Gastrocnemius medialis (tissue), 4 donors: ENCODE results near the gene ERN2. TPM values are rescaled to one million over a fixed set of nuclear protein-coding genes. Genes with fewer than 3 reads are reported as not detected.

Experiments
- ATAC-seq, 2 donors: fragments of 150-250 bp; one replicate each; pipeline ENCODE4 v1.9.1; 2016
- DNase-seq, 2 donors: peaks; one replicate each; pipeline ENCODE4 v3.0.0-alpha.2; 2019
- H3K27ac ChIP-seq, 4 donors: fragments of 200-600 bp; sonication (generic); 1 replicate in 1 of 4; 2 replicates in 3 of 4; pipeline ENCODE4 v1.5.1; 2016 to 2018; ENCODE audit warnings: mild to moderate bottlenecking in 2 of 4, moderate library complexity in 1 of 4
- H3K27me3 ChIP-seq, 3 donors: fragments of 200-600 bp; sonication (generic) in 2 of 3; 1 replicate in 1 of 3; 2 replicates in 2 of 3; pipeline versions ENCODE4 v1.5.1 to v1.6.0; 2016 to 2019; ENCODE audit warnings: mild to moderate bottlenecking in 1 of 3, moderate library complexity in 1 of 3
- H3K36me3 ChIP-seq, 2 donors: fragments of 200-600 bp; sonication (generic) in 1 of 2; one replicate each; pipeline ENCODE4 v1.5.1; 2017 to 2018
- H3K4me1 ChIP-seq, 2 donors: fragments of 200-600 bp; sonication (generic) in 1 of 2; one replicate each; pipeline ENCODE4 v1.5.1; 2016 to 2017; ENCODE audit warnings: mild to moderate bottlenecking in 2 of 2
- H3K4me3 ChIP-seq, 4 donors: fragments of 200-600 bp; sonication (generic) in 3 of 4; 1 replicate in 1 of 4; 2 replicates in 3 of 4; pipeline ENCODE4 v1.5.1; 2016 to 2019; ENCODE audit warnings: mild to moderate bottlenecking in 2 of 4
- H3K9me3 ChIP-seq, 3 donors: fragments of 200-600 bp; sonication (generic) in 2 of 3; 1 replicate in 1 of 3; 2 replicates in 2 of 3; pipeline ENCODE4 v1.5.1; 2016 to 2019
- CTCF ChIP-seq, 5 experiments: fragments of 450-650 bp in 3 of 5; fragments of 200-600 bp in 2 of 5; sonication (generic) in 2 of 5; IDR thresholded peaks in 4 of 5; conservative IDR thresholded peaks in 1 of 5; 1 replicate in 4 of 5; 2 replicates in 1 of 5; pipeline ENCODE4 v1.5.1; 2016 to 2019; ENCODE audit warnings: antibody characterized with exemption in 5 of 5, mild to moderate bottlenecking in 3 of 5, moderate library complexity in 3 of 5
- POLR2A ChIP-seq, 2 donors: fragments of 450-650 bp; IDR thresholded peaks; one replicate each; pipeline ENCODE4 v1.6.1; 2017; ENCODE audit warnings: antibody characterized with exemption in 2 of 2, mild to moderate bottlenecking in 2 of 2, moderate library complexity in 2 of 2
- in situ Hi-C, 4 donors: fragments of 200-750 bp; cut with MboI; loops; one replicate each; pipeline versions ENCODE4 v1.15.0 to v1.8.0; 2017; ENCODE audit warnings: low sequenced_read_pairs in 4 of 4
- intact Hi-C: fragments of 100-400 bp; cut with DNase I; formaldehyde crosslinking; loops from one replicate; pipeline ENCODE4 v1.15.1; 2023; ENCODE audit warnings: low total_unique reads
- total RNA-seq, 4 donors: library from RNA; depleted of rRNA; stranded (reverse); fragments of >200 nt; gene quantifications; one replicate each; pipeline versions ENCODE4 v1.1.0 to v1.2.3, GENCODE V29; 2016

ERN2 gene
- total RNA-seq, 4 donors from 2014 or later = 1.1 TPM; not detected in 3

GRCh38 chr16:23678430-23679273 lies 34.4 kb downstream of the ERN2 start, which contains the start of gene PLK1:
Gene PLK1, plus strand, starts transcription at chr16:23678889. Its CDS starts 44 bp downstream, at chr16:23678933.
- Histone ChIP-seq H3K4me1 (peaks cover 5 to 8% of the 10 kb centered on the region in 2 donors), H3K27me3 (no peaks in the 10 kb centered on the region), H3K4me3 (peak within 1 kb of the TSS; percentile 59 to 75 (median 65)), H3K9me3 (no peaks in the 10 kb centered on the region), H3K27ac (no peak within 1 kb of the TSS), H3K36me3 (peaks cover 0 to 27% of the 10 kb centered on the region in 2 donors)
- ATAC-seq = peak; percentile 79 to 82
- intact Hi-C loops (no loop called here), in situ Hi-C loops (no loop called here)
- DNase-seq = peak; percentile 23 to 39
- peak in 2 of 5 experiments; percentile 21 to 42 for TF ChIP-seq CTCF (IDR thresholded peaks at IDR 0.05 in 4 of 5, conservative IDR thresholded peaks at IDR 0.05 in 1 of 5)
- TF ChIP-seq POLR2A (IDR thresholded peaks at IDR 0.05) = no peak

- Histone ChIP-seq H3K4me1 (peaks cover 5 to 8% of the 10 kb centered on the region in 2 donors), H3K4me3 (no peak overlapping the region), H3K9me3 (no peaks in the 10 kb centered on the region), H3K27me3 (no peaks in the 10 kb centered on the region), H3K36me3 (peaks cover 0 to 21% of the 10 kb centered on the region in 2 donors), H3K27ac (no peak overlapping the region)
- DNase-seq (no peak), ATAC-seq (no peak)
- in situ Hi-C loops = no loop called here
- no peak for TF ChIP-seq POLR2A (IDR thresholded peaks at IDR 0.05)
- no peak for TF ChIP-seq CTCF (IDR thresholded peaks at IDR 0.05 in 4 of 5, conservative IDR thresholded peaks at IDR 0.05 in 1 of 5)
- intact Hi-C loops = no loop called here
Measured at GRCh38 chr16:23676924-23677480, 36.0 kb downstream of the ERN2 start.

- DNase-seq = no peak
- no peak for ATAC-seq
- Histone ChIP-seq H3K27me3 (no peaks in the 10 kb centered on the region), H3K4me3 (no peak overlapping the region), H3K9me3 (no peaks in the 10 kb centered on the region), H3K4me1 (peaks cover 23 to 31% of the 10 kb centered on the region in 2 donors), H3K27ac (no peak overlapping the region), H3K36me3 (peaks cover 0 to 12% of the 10 kb centered on the region in 2 donors)
- TF ChIP-seq CTCF (IDR thresholded peaks at IDR 0.05 in 4 of 5, conservative IDR thresholded peaks at IDR 0.05 in 1 of 5) (no peak), POLR2A (IDR thresholded peaks at IDR 0.05) (no peak)
- in situ Hi-C loops = loop anchor here in 1 of 4 donors (25.0 kb wide), 1 partner anchor 838 kb away; no protein-coding TSS in a partner anchor
- intact Hi-C loops = no loop called here
Measured at GRCh38 chr16:23673971-23674614, 38.9 kb downstream of the ERN2 start.

GRCh38 chr16:23670137-23670776 lies 42.8 kb downstream of the ERN2 start:
- Histone ChIP-seq H3K4me1 (peaks cover 16 to 33% of the 10 kb centered on the region in 2 donors), H3K27ac (peak overlapping the region; percentile 50 to 81 (median 72)), H3K36me3 (peaks cover 0 to 49% of the 10 kb centered on the region in 2 donors), H3K27me3 (no peaks in the 10 kb centered on the region), H3K9me3 (no peaks in the 10 kb centered on the region), H3K4me3 (no peak overlapping the region)
- in situ Hi-C loops (loop anchor here in 1 of 4 donors (25.0 kb wide), 1 partner anchor 842 kb away; no protein-coding TSS in a partner anchor), intact Hi-C loops (no loop called here)
- TF ChIP-seq POLR2A (IDR thresholded peaks at IDR 0.05) (no peak), CTCF (IDR thresholded peaks at IDR 0.05 in 4 of 5, conservative IDR thresholded peaks at IDR 0.05 in 1 of 5) (no peak)
- ATAC-seq (peak; percentile 94 to 99), DNase-seq (peak; percentile 47 to 86)
